Measurements from ENCODE around the gene MTR.

MTR gene

GRCh38 chr1:236774926-236775325 is 20.2 kb upstream of the MTR start:
- DNase-seq (ENCODE audit: low read depth in 2 of 2) = no peak

DNA sequence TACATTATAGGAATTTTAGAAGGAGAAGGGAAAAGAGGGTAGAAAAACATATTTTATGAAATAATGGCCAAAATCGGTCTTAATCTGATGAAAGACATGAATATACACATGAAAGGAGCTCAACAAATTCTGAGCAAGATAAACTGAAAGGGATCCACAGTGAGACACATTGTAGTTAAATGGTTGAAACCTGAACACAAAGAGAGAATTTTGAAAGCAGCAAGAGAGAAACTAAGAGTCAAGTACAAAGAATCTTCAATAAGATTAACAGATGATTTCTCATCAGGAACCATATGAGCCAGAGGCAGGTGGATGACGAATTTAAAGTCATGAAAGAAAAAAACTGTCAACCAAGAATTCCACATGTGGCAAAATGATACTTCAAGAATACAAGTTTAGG is 15.8 kb upstream of the MTR start:
- DNase-seq (ENCODE audit: low read depth in 2 of 2) = no peak

GRCh38 chr1:236785477-236785876 is 9.6 kb upstream of the MTR start:
- no peak for DNase-seq (ENCODE audit: low read depth in 2 of 2)

DNA sequence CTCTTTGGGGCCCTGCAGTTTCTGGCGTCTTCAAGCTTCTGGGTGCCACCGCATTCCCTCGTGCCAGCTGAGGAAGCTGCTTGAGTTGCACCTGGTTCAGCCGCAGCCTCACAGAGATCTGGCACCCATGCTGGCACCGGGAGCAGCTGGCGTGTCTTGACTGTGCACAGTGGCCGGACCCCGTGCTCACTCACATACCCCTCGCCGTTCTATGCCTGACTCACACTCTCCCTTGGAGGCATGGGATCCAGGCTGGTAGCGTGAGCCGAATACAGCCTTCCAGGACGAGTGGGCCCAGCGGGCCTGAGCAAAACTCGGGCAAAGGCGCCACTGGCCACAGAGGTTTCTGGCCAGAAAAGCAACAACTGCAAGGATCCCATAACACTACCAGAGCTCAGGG is 8.6 kb upstream of the MTR start:
- DNase-seq (ENCODE audit: low read depth in 2 of 2) = no peak

GRCh38 chr1:236794585-236795034 is 482 bp upstream of the MTR start:
- no peak for DNase-seq (ENCODE audit: low read depth in 2 of 2)

GRCh38 chr1:236795757-236796667 is 920 bp downstream of the MTR start:
- DNase-seq (ENCODE audit: low read depth in 2 of 2) = no peak

GRCh38 chr1:236799001-236799400 is 3.9 kb downstream of the MTR start:
- DNase-seq (ENCODE audit: low read depth in 2 of 2) = no peak

GRCh38 chr1:236800002-236800620 is 5.0 kb downstream of the MTR start:
- no peak for DNase-seq (ENCODE audit: low read depth in 2 of 2)

- DNase-seq (ENCODE audit: low read depth in 2 of 2) = no peak
Measured at GRCh38 chr1:236800623-236801022, 5.5 kb downstream of the MTR start.

GRCh38 chr1:236802264-236802663 is 7.2 kb downstream of the MTR start:
- no peak for DNase-seq (ENCODE audit: low read depth in 2 of 2)

- no peak for DNase-seq (ENCODE audit: low read depth in 2 of 2)
Measured at GRCh38 chr1:236806634-236807033, 11.5 kb downstream of the MTR start.

GRCh38 chr1:236808005-236808404 is 12.9 kb downstream of the MTR start:
- DNase-seq (ENCODE audit: low read depth in 2 of 2) = no peak

- no peak for DNase-seq (ENCODE audit: low read depth in 2 of 2)
Measured at GRCh38 chr1:236808564-236809130, 13.6 kb downstream of the MTR start.

GRCh38 chr1:236809148-236809547 is 14.1 kb downstream of the MTR start:
- DNase-seq (ENCODE audit: low read depth in 2 of 2) = no peak

DNA sequence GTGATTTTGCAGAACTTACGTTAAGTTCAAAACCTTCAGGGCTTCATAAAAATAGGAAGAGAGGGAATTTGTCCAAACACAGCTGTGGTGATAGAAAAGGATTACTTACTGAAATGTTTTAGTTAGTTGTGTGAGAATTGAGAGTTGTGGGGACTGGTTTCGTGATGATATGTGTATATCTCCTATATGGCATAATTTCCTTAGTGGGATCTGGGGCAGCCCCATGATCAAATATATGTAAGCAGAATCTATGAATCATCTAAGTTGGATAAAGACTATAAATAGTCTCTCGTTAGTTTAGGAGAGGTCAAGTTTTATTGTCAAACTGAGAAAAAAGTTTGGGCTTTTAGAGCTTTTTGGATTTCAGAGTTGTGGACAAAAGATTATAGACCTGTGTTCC is 14.9 kb downstream of the MTR start:
- no peak for DNase-seq (ENCODE audit: low read depth in 2 of 2)

- no peak for DNase-seq (ENCODE audit: low read depth in 2 of 2)
Measured at GRCh38 chr1:236812334-236813030, 17.4 kb downstream of the MTR start.

DNA sequence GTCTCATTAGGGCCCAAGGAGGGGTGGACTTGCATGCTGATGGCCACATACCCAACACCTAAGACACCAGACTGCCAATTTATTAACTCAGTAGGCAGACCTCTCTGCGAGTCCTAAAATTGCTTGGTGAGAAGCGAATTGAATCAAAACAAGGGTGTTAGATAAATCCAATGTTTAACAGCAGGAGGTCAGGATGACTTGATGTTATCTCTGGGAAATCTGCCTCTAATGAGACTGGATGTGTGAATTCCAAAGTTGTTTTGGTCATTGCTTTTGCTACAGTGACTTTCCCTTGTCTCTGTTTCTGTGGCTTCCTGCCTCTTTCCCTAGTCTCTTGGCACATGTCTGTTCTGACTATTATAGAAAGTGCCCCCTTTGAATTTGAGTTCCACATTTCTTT is 20.8 kb downstream of the MTR start:
- no peak for DNase-seq (ENCODE audit: low read depth in 2 of 2)

DNA sequence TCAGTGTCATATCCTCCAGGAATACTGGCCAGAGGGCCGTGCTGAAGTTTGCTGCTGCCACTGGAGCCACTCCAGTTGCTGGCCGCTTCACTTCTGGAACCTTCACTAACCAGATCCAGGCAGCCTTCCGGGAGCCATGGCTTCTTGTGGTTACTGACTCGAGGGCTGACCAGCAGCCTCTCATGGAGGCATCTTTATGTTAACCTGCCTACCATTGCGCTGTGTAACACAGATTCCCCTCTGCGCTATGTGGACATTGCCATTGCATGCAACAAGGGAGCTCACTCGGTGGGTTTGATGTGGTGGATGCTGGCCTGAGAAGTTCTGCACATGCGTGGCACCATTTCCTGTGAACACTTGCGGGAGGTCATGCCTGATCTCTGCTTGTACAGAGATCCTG is 24.8 kb downstream of the MTR start:
- DNase-seq (ENCODE audit: low read depth in 2 of 2) = no peak

GRCh38 chr1:236821091-236821627 is 26.1 kb downstream of the MTR start:
- no peak for DNase-seq (ENCODE audit: low read depth in 2 of 2)

GRCh38 chr1:236823559-236823958 is 28.5 kb downstream of the MTR start:
- DNase-seq (ENCODE audit: low read depth in 2 of 2) = no peak

DNA sequence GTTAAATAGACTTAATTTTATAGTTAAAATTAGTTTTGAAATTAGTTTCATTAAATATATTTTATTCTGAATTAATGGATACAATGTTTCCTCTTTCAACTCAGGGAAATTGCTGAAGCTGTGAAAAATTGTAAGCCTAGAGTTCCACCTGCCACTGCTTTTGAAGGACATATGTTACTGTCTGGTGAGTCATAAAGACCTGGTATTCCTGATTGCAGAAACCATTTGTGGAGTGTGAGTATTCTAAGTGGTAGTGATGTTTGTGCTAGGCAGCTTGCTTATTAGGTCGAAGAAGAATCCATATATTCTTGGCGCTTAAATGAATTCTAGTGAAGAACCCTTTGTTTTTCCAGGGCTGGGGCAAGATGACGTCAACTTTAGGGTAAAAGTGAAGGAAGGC is 34.0 kb downstream of the MTR start:
- DNase-seq (ENCODE audit: low read depth in 2 of 2) = no peak

DNA sequence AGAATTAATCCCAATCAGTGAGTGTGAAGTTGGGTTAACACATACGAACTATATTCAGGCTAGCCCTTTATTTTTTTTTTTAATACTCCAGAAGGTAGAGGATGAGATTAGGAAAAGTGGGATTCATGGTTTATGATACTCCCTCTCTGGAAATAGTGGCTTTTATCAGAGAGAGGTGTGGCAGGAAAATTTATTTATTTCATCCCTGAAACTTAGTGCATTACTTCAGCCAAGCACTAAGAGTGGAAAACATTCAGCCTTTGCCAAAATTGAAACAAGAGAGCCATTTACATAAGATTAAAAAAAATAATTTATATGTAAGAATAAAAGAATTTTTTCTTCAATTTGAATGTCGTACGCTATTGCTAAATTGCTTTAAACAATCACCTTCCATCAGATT is 35.0 kb downstream of the MTR start:
- no peak for DNase-seq (ENCODE audit: low read depth in 2 of 2)
